Neuron (in vitro differentiated cells): ENCODE results near the gene CFP.
"Not testable (repeated sequence)": the region's sequence is repeated elsewhere in the genome, so short reads cannot be mapped to it uniquely, and the experiment has no call there.

Experiments used
- H2AFZ ChIP-seq: one replicate; pipeline ENCODE4 v1.6.1; 2013; ENCODE audit warnings: low read depth, mild to moderate bottlenecking, inconsistent platforms, low read length, moderate library complexity
- H3K27me3 ChIP-seq: one replicate; pipeline ENCODE4 v1.6.1; 2013; ENCODE audit warnings: low read length; ENCODE audit not compliant: insufficient read depth
- H3K36me3 ChIP-seq: one replicate; pipeline ENCODE4 v1.6.1; 2013; ENCODE audit warnings: low read length; ENCODE audit not compliant: insufficient read depth
- H3K4me1 ChIP-seq: one replicate; pipeline ENCODE4 v1.6.1; 2013; ENCODE audit warnings: low read length; ENCODE audit not compliant: insufficient read depth
- H3K4me3 ChIP-seq: 2 replicates; pipeline ENCODE4 v1.5.1; 2013; ENCODE audit warnings: mild to moderate bottlenecking, low read length, moderate library complexity
- H3K9me3 ChIP-seq: one replicate; pipeline ENCODE4 v1.6.1; 2013; ENCODE audit warnings: low read length

The CFP gene

GRCh38 chrX:47611489-47611888 is 18.2 kb downstream of the CFP start:
- Histone ChIP-seq H3K27me3 (no peaks in the 10 kb centered on the region), H3K4me1 (peaks cover 4% of the 10 kb centered on the region), H3K9me3 (no peaks in the 10 kb centered on the region), H2AFZ (no peak overlapping the region), H3K36me3 (no peaks in the 10 kb centered on the region), H3K4me3 (no peak overlapping the region)

DNA sequence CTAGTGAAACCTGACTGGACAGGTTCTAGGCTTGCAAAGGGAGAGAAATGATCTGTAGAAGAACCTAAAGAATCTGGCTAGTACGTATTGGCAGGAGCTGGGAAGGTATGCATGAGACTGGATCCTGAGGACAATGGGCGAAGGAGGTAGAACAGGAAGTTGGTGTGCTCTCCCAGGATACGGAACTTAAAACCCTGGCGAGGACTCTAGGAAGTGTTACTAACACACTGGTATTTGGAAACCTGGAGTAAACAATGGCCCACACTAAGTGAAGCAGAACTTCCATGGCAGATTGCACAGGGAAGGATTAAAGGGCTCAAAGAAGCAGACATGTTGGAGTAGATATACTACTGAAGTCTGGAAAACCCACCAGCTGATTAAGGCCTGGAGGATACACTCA is 19.2 kb downstream of the CFP start:
- Histone ChIP-seq H3K27me3 (no peaks in the 10 kb centered on the region), H3K4me3 (no peak overlapping the region), H3K9me3 (no peaks in the 10 kb centered on the region), H2AFZ (no peak overlapping the region), H3K36me3 (no peaks in the 10 kb centered on the region), H3K4me1 (peaks cover 4% of the 10 kb centered on the region)

- Histone ChIP-seq H2AFZ (no peak overlapping the region), H3K4me1 (peaks cover 4% of the 10 kb centered on the region), H3K4me3 (no peak overlapping the region), H3K27me3 (no peaks in the 10 kb centered on the region), H3K9me3 (no peaks in the 10 kb centered on the region), H3K36me3 (no peaks in the 10 kb centered on the region)
Measured at GRCh38 chrX:47608130-47608810, 21.5 kb downstream of the CFP start.

GRCh38 chrX:47607091-47607490 is 22.6 kb downstream of the CFP start:
- no peaks in the 10 kb centered on the region for H3K36me3 ChIP-seq
- no peaks in the 10 kb centered on the region for H3K9me3 ChIP-seq
- no peak overlapping the region for H2AFZ ChIP-seq
- H3K27me3 ChIP-seq = no peaks in the 10 kb centered on the region
- peaks cover 4% of the 10 kb centered on the region for H3K4me1 ChIP-seq
- H3K4me3 ChIP-seq = no peak overlapping the region

DNA sequence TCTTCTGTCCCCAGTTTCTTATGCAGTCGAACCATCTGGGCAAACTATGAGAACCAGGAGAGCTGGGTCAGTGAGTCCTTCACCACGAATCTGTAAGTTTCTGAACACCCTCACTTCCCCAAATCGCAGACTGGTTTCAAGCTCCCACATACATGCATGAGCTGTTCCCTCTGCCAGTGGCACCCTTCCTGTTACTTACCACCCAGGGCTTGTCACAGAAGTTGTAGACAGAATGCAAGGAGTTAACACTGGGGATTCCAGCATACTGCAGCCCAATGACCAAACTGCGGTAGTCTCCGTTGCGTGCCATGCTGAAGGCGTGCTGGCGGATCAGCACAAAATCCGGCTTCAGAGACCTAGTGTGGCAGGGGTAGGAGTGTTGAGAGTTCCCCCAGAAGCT is 24.7 kb downstream of the CFP start:
- Histone ChIP-seq H3K4me3 (no peak overlapping the region), H3K36me3 (no peaks in the 10 kb centered on the region), H3K4me1 (peaks cover 4% of the 10 kb centered on the region), H2AFZ (no peak overlapping the region), H3K27me3 (no peaks in the 10 kb centered on the region), H3K9me3 (peaks cover 3% of the 10 kb centered on the region)

DNA sequence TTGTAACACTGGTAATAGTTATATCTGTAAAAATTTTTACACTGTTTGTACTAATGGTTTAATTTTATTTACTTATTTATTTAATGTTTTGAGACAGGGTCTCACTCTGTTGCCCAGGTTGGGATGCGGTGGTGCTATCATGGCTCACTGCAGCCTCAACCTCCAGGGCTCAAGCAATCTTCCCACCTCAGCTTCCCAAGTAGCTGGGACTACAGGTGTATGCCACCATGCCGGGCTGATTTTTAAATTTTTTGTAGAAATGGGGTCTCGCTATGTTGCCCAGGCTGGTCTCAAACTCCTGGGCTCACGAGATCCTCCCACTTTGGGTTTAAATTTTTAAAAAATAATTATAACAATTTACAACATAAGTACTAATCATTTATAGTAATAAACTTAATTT is 26.6 kb downstream of the CFP start:
- not testable (repeated sequence) for H3K27me3 ChIP-seq, H2AFZ ChIP-seq, H3K4me3 ChIP-seq, H3K36me3 ChIP-seq, H3K4me1 ChIP-seq, H3K9me3 ChIP-seq

- no peaks in the 10 kb centered on the region for H3K27me3 ChIP-seq
- peaks cover 3% of the 10 kb centered on the region for H3K9me3 ChIP-seq
- no peak overlapping the region for H2AFZ ChIP-seq
- H3K4me1 ChIP-seq = no peaks in the 10 kb centered on the region
- no peak overlapping the region for H3K4me3 ChIP-seq
- no peaks in the 10 kb centered on the region for H3K36me3 ChIP-seq
Measured at GRCh38 chrX:47597222-47597621, 32.5 kb downstream of the CFP start.

DNA sequence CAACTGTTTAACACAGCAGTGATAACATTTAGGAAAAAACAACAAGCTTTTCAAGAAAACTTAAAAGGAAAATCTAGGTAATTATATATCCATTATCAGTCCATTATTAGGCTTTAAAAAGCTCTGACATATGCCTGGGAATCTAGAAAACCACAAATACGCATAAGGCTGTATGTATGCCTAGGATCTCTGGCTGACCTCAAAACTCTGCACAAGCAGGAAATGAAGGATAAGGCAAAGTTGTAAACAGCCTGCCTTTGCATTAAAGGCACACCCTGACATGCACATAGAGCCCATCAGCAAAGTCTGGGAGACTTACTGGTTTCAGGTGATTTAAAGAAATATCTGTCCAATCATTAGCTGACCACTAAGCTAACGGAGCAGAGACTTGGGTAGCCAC is 33.5 kb downstream of the CFP start:
- Histone ChIP-seq H2AFZ (no peak overlapping the region), H3K4me1 (no peaks in the 10 kb centered on the region), H3K9me3 (peaks cover 3% of the 10 kb centered on the region), H3K36me3 (no peaks in the 10 kb centered on the region), H3K27me3 (no peaks in the 10 kb centered on the region), H3K4me3 (no peak overlapping the region)

DNA sequence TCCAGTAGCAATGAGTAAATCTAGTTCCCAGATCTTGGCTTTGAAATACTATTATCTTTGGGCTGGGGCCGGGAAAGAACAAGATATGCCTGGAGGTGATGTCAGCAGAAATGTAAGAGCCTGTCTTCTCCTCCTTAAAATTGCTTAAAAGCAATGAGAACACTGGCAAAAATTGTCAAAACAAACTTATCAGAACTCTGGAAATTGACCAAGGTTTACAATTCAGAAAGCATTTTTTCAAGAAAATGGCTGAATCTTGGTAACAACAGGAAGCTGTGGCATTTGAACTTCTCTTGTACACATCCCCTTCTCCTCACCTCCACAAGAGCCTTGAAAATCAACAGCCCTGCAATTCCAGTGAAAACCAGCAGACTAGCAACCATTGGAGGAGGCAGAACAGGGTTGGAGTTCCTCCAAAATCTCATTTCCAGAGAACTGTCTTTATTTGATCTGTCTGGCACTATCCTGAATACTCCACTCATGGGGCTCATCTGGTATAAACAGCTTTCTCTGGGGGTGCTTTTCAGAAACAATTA is 33.9 kb downstream of the CFP start:
- H3K36me3 ChIP-seq = no peaks in the 10 kb centered on the region
- H2AFZ ChIP-seq = no peak overlapping the region
- no peaks in the 10 kb centered on the region for H3K27me3 ChIP-seq
- peaks cover 3% of the 10 kb centered on the region for H3K9me3 ChIP-seq
- H3K4me1 ChIP-seq = no peaks in the 10 kb centered on the region
- no peak overlapping the region for H3K4me3 ChIP-seq

GRCh38 chrX:47593522-47593921 is 36.2 kb downstream of the CFP start:
- Histone ChIP-seq H3K36me3 (no peaks in the 10 kb centered on the region), H3K4me1 (no peaks in the 10 kb centered on the region), H3K4me3 (no peak overlapping the region), H3K9me3 (no peaks in the 10 kb centered on the region), H2AFZ (no peak overlapping the region), H3K27me3 (no peaks in the 10 kb centered on the region)

DNA sequence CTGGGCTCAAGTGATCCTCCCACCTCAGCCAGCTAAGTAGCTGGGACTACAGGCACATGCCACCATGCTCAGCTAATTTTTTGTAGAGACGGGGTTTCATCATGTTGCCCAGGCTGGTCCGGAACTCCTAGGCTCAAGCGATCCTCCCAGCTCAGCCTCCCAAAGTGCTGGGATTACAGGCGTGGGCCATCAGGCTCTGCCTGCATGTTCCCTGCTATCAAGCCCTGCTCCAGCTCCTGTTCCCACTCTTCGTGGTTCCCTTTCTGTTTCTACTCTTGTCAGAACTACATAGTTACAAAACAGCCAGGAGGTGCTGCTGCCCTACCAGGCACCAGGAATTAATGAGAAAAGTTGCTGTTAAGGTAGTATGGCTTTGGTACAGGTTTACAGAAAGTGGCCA is 38.7 kb downstream of the CFP start:
- H3K4me3 ChIP-seq = no peak overlapping the region
- no peaks in the 10 kb centered on the region for H3K27me3 ChIP-seq
- no peaks in the 10 kb centered on the region for H3K9me3 ChIP-seq
- H2AFZ ChIP-seq = no peak overlapping the region
- no peaks in the 10 kb centered on the region for H3K4me1 ChIP-seq
- H3K36me3 ChIP-seq = no peaks in the 10 kb centered on the region

- no peaks in the 10 kb centered on the region for H3K4me1 ChIP-seq
Measured at GRCh38 chrX:47587906-47588735, 41.6 kb downstream of the CFP start.

DNA sequence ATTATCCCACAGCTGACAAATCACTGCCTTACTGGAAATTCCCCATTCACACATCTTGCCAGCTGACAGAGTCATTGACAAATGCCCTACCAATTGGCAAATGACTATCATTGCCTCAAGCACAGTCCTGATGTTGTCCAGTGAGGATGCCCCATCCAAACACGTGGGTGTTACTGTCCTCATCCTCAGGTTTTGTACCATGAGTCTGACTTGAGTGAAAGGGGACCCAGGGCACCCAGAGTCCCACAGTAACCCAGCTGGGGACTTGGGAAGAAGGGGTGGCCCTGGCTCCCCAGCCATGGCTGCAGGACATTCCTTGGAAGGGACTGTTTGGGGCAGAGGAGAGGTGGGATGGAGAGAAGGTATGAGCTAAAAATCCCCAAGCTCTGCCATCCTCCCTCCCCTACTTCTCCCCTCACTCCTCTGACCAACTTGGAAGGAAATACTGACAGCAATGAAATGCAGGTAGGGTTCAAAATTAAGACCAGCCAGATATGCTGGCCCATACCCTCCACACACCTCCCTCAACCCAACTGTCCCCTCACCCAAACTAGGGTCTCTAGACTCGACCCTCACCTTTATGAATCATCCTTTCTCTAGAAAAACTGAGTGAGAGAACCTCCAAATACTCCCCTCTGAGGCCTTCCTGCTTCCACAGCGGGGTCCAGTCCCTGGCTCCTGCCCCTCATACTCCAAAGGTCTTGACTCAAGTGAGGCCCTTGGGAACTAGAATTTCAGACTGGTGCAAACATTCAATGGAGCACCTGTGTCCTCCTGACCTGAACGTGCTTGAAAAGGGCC is 42.4 kb downstream of the CFP start:
- Histone ChIP-seq H3K9me3 (no peaks in the 10 kb centered on the region), H3K4me1 (no peaks in the 10 kb centered on the region), H3K4me3 (no peak overlapping the region), H3K27me3 (peaks cover 3% of the 10 kb centered on the region), H2AFZ (no peak overlapping the region), H3K36me3 (peaks cover 3% of the 10 kb centered on the region)

More at GRCh38 chrX:47587906-47588735, 41.6 kb downstream of the CFP start:
- Histone ChIP-seq H3K4me3 (no peak overlapping the region), H3K9me3 (no peaks in the 10 kb centered on the region), H2AFZ (no peak overlapping the region), H3K27me3 (peaks cover 3% of the 10 kb centered on the region), H3K36me3 (peaks cover 3% of the 10 kb centered on the region)
